ENCODE data around the gene WFDC5.

DNA sequence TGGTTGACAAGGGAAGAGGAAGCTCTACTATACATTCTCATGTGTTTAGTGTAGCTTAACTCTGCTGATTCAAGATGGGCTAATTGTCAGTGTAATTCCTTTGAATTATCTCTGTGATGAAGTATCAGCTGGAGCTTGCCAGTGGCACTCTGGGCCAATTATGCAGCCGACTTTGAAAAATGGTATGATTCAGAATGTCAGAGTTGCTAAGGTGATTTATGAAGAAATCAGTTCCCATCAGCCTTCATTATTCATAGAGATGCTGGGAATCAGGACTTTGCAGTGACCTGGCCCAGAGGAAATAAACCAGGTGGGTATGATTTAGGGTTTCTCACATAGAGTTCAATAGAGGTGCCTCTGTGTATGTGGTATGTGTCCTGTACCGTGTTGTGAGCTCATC is 47.4 kb downstream of the WFDC5 start:
- TF ChIP-seq ZNF785 (tag by site-specific recombination; IDR thresholded peaks at IDR 0.05): no peak
- TF ChIP-seq ZBTB7A (tag by site-specific recombination; IDR thresholded peaks at IDR 0.05; ENCODE audit: low read depth): no peak
- TF ChIP-seq, protein P1, sequence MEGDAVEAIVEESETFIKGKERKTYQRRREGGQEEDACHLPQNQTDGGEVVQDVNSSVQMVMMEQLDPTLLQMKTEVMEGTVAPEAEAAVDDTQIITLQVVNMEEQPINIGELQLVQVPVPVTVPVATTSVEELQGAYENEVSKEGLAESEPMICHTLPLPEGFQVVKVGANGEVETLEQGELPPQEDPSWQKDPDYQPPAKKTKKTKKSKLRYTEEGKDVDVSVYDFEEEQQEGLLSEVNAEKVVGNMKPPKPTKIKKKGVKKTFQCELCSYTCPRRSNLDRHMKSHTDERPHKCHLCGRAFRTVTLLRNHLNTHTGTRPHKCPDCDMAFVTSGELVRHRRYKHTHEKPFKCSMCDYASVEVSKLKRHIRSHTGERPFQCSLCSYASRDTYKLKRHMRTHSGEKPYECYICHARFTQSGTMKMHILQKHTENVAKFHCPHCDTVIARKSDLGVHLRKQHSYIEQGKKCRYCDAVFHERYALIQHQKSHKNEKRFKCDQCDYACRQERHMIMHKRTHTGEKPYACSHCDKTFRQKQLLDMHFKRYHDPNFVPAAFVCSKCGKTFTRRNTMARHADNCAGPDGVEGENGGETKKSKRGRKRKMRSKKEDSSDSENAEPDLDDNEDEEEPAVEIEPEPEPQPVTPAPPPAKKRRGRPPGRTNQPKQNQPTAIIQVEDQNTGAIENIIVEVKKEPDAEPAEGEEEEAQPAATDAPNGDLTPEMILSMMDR (tag by site-specific recombination; IDR thresholded peaks at IDR 0.05): no peak
- no peak for TF ChIP-seq ZNF146 (tag by site-specific recombination; IDR thresholded peaks at IDR 0.05)
- TF ChIP-seq, protein P2, sequence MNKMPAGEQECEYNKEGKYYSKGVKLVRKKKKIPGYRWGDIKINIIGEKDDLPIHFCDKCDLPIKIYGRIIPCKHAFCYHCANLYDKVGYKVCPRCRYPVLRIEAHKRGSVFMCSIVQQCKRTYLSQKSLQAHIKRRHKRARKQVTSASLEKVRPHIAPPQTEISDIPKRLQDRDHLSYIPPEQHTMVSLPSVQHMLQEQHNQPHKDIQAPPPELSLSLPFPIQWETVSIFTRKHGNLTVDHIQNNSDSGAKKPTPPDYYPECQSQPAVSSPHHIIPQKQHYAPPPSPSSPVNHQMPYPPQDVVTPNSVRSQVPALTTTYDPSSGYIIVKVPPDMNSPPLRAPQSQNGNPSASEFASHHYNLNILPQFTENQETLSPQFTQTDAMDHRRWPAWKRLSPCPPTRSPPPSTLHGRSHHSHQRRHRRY (tag by site-specific recombination; IDR thresholded peaks at IDR 0.05): no peak
